Neural progenitor cell (in vitro differentiated cells): Measurements from ENCODE around the gene CIBAR2. TPM values are rescaled to one million over a fixed set of nuclear protein-coding genes. Genes with fewer than 3 reads are reported as not detected.

Source experiments
- DNase-seq: peaks from one replicate; pipeline ENCODE4 v3.0.0-alpha.2; 2016; ENCODE audit warnings: low spot score
- H2AFZ ChIP-seq: fragments of 200-600 bp; sonication (generic); replicated peaks from 2 replicates; pipeline ENCODE4 v1.6.1; 2016; ENCODE audit warnings: antibody characterized with exemption
- H3F3A ChIP-seq: fragments of 200-600 bp; sonication (generic); 2 replicates; pipeline ENCODE4 v1.6.1; 2016; ENCODE audit warnings: antibody characterized with exemption, low read depth
- H3K27ac ChIP-seq: fragments of 200-600 bp; sonication (generic); 2 replicates; pipeline ENCODE4 v1.5.1; 2016; ENCODE audit warnings: mild to moderate bottlenecking
- H3K27me3 ChIP-seq: fragments of 200-600 bp; sonication (generic); 2 replicates; pipeline ENCODE4 v1.6.1; 2016; ENCODE audit warnings: mild to moderate bottlenecking, moderate library complexity
- H3K36me3 ChIP-seq: fragments of 200-600 bp; sonication (generic); 2 replicates; pipeline ENCODE4 v1.5.1; 2016
- H3K4me1 ChIP-seq: fragments of 200-600 bp; sonication (generic); 2 replicates; pipeline ENCODE4 v1.6.1; 2016; ENCODE audit warnings: mixed run types
- H3K4me2 ChIP-seq: fragments of 200-600 bp; sonication (generic); 2 replicates; pipeline ENCODE4 v1.6.1; 2016
- H3K4me3 ChIP-seq: fragments of 200-600 bp; sonication (generic); 2 replicates; pipeline ENCODE4 v1.5.1; 2016
- H3K79me2 ChIP-seq: fragments of 200-600 bp; sonication (generic); 2 replicates; pipeline ENCODE4 v1.6.1; 2016; ENCODE audit warnings: low read depth
- H3K9ac ChIP-seq: fragments of 200-600 bp; sonication (generic); 2 replicates; pipeline ENCODE4 v1.6.1; 2016
- H3K9me3 ChIP-seq: fragments of 200-600 bp; sonication (generic); 2 replicates; pipeline ENCODE4 v1.5.1; 2016; ENCODE audit warnings: low read depth
- H4K20me1 ChIP-seq: fragments of 200-600 bp; sonication (generic); 2 replicates; pipeline ENCODE4 v1.6.1; 2016; ENCODE audit warnings: low read depth
- H3K27ac Mint-ChIP-seq: 3 replicates; pipeline ENCODE4 v1.8.0; 2021; ENCODE audit warnings: mixed read lengths
- H3K27me3 Mint-ChIP-seq: 2 replicates; pipeline ENCODE4 v1.8.0; 2022; ENCODE audit warnings: low read depth, mild to moderate bottlenecking, inconsistent platforms, moderate library complexity, mixed read lengths; ENCODE audit not compliant: insufficient read depth
- H3K36me3 Mint-ChIP-seq: 3 replicates; pipeline ENCODE4 v1.8.0; 2021; ENCODE audit warnings: mixed read lengths
- H3K4me1 Mint-ChIP-seq: 3 replicates; pipeline ENCODE4 v1.8.0; 2021; ENCODE audit warnings: mixed read lengths
- H3K4me3 Mint-ChIP-seq: 3 replicates; pipeline ENCODE4 v1.8.0; 2021; ENCODE audit warnings: mild to moderate bottlenecking, moderate library complexity, mixed read lengths
- H3K9me3 Mint-ChIP-seq: 3 replicates; pipeline ENCODE4 v1.8.0; 2020; ENCODE audit warnings: mixed read lengths
- CTCF ChIP-seq: fragments of 200-600 bp; sonication (generic); IDR thresholded peaks from 2 replicates; pipeline ENCODE4 v1.5.1; 2017; ENCODE audit warnings: antibody characterized with exemption, mild to moderate bottlenecking
- EZH2 ChIP-seq: fragments of 200-600 bp; sonication (generic); IDR thresholded peaks from 2 replicates; pipeline ENCODE4 v1.6.1; 2017; ENCODE audit warnings: antibody characterized with exemption, mild to moderate bottlenecking, moderate library complexity
- EZH2phosphoT487 ChIP-seq: fragments of 200-600 bp; sonication (generic); IDR thresholded peaks from 2 replicates; pipeline ENCODE4 v1.6.1; 2017; ENCODE audit warnings: antibody characterized with exemption
- total RNA-seq: library from RNA; depleted of rRNA; stranded (reverse); fragments of >200 nt; gene quantifications from 2 replicates; pipeline ENCODE4 v1.2.3, GENCODE V29; 2015; ENCODE audit warnings: low replicate concordance

CIBAR2 gene
- total RNA-seq, 1 donor from 2014 or later: not detected

GRCh38 chr16:85090873-85091521, 21.3 kb downstream of the CIBAR2 start:
- no peak for DNase-seq
- H3F3A ChIP-seq: no peaks in the 10 kb centered on the region
- H3K27ac Mint-ChIP-seq: no peak overlapping the region
- TF ChIP-seq CTCF (no peak), EZH2 (no peak), EZH2phosphoT487 (no peak)
- no peaks in the 10 kb centered on the region for H3K9me3 Mint-ChIP-seq
- no peaks in the 10 kb centered on the region for H3K9me3 ChIP-seq
- no peak overlapping the region for H3K27ac ChIP-seq
- no peak overlapping the region for H2AFZ ChIP-seq
- no peaks in the 10 kb centered on the region for H3K4me1 ChIP-seq
- H3K4me3 Mint-ChIP-seq: no peak overlapping the region
- no peaks in the 10 kb centered on the region for H3K79me2 ChIP-seq
- H3K27me3 ChIP-seq: peaks cover 2% of the 10 kb centered on the region
- H3K4me2 ChIP-seq: no peak overlapping the region
- H3K4me1 Mint-ChIP-seq: peaks cover 16% of the 10 kb centered on the region
- no peaks in the 10 kb centered on the region for H3K36me3 Mint-ChIP-seq
- no peak overlapping the region for H3K4me3 ChIP-seq
- H3K36me3 ChIP-seq: no peaks in the 10 kb centered on the region
- no peaks in the 10 kb centered on the region for H4K20me1 ChIP-seq
- H3K9ac ChIP-seq: no peak overlapping the region
- H3K27me3 Mint-ChIP-seq: no peaks in the 10 kb centered on the region

- H3K4me3 ChIP-seq: no peak overlapping the region
- H3K9me3 Mint-ChIP-seq: no peaks in the 10 kb centered on the region
- no peaks in the 10 kb centered on the region for H4K20me1 ChIP-seq
- no peaks in the 10 kb centered on the region for H3K36me3 ChIP-seq
- TF ChIP-seq CTCF (no peak), EZH2 (no peak), EZH2phosphoT487 (no peak)
- H2AFZ ChIP-seq: no peak overlapping the region
- peak overlapping the region; percentile 90 for H3K27ac Mint-ChIP-seq
- H3K9ac ChIP-seq: no peak overlapping the region
- peaks cover 10% of the 10 kb centered on the region for H3K27me3 ChIP-seq
- H3K79me2 ChIP-seq: no peaks in the 10 kb centered on the region
- DNase-seq: no peak
- no peak overlapping the region for H3K27ac ChIP-seq
- no peaks in the 10 kb centered on the region for H3F3A ChIP-seq
- H3K4me1 Mint-ChIP-seq: peaks cover 23% of the 10 kb centered on the region
- H3K36me3 Mint-ChIP-seq: no peaks in the 10 kb centered on the region
- no peak overlapping the region for H3K4me2 ChIP-seq
- no peak overlapping the region for H3K4me3 Mint-ChIP-seq
- H3K4me1 ChIP-seq: peaks cover 2% of the 10 kb centered on the region
- no peaks in the 10 kb centered on the region for H3K9me3 ChIP-seq
- H3K27me3 Mint-ChIP-seq: no peaks in the 10 kb centered on the region
These were observed 22.1 kb downstream of the CIBAR2 start for GRCh38 chr16:85090181-85090580.

- Mint-ChIP-seq H3K36me3 (no peaks in the 10 kb centered on the region), H3K4me3 (no peak overlapping the region), H3K4me1 (peaks cover 29% of the 10 kb centered on the region), H3K27me3 (peaks cover 4% of the 10 kb centered on the region), H3K27ac (no peak overlapping the region), H3K9me3 (no peaks in the 10 kb centered on the region)
- H3K4me3 ChIP-seq: no peak overlapping the region
- H3K27me3 ChIP-seq: peaks cover 16% of the 10 kb centered on the region
- no peaks in the 10 kb centered on the region for H3K79me2 ChIP-seq
- no peaks in the 10 kb centered on the region for H3K9me3 ChIP-seq
- TF ChIP-seq EZH2 (no peak), EZH2phosphoT487 (no peak), CTCF (no peak)
- H3K4me1 ChIP-seq: peaks cover 5% of the 10 kb centered on the region
- H2AFZ ChIP-seq: no peak overlapping the region
- no peak for DNase-seq
- H4K20me1 ChIP-seq: no peaks in the 10 kb centered on the region
- peaks cover 3% of the 10 kb centered on the region for H3F3A ChIP-seq
- no peak overlapping the region for H3K27ac ChIP-seq
- H3K4me2 ChIP-seq: no peak overlapping the region
- no peaks in the 10 kb centered on the region for H3K36me3 ChIP-seq
- H3K9ac ChIP-seq: no peak overlapping the region
These were observed 22.7 kb downstream of the CIBAR2 start for GRCh38 chr16:85089525-85089924.
